ENCODE data around the gene FAAP20. TPM values are rescaled to one million over a fixed set of nuclear protein-coding genes. Genes with fewer than 3 reads are reported as not detected.

FAAP20 gene
- total and polyA plus RNA-seq, 2 donors (not counting 1 experiment from before 2014, with no cell fraction given) = 31.2 to 68.1 TPM

- H3K4me3 Mint-ChIP-seq = no peak overlapping the region
- no peak for DNase-seq
- no peaks in the 10 kb centered on the region for H4K20me1 ChIP-seq (ENCODE audit: control insufficient read depth, insufficient read depth, low read length, poor library complexity, severe bottlenecking)
- H3K4me1 ChIP-seq (ENCODE audit: control insufficient read depth in 2 of 2, insufficient read depth in 2 of 2, low read length in 2 of 2) = peaks cover 0 to 2% of the 10 kb centered on the region in 2 donors
- CTCF ChIA-PET = no interaction called here
- no peaks in the 10 kb centered on the region for H3K4me1 Mint-ChIP-seq
- no peak overlapping the region for H3K27ac Mint-ChIP-seq
- POLR2A ChIA-PET = no interaction called here
- WGBS (ENCODE audit: insufficient coverage) = 96% methylated on average over 18 of the region's 21 CpGs
- H3K9me3 Mint-ChIP-seq (ENCODE audit: insufficient read depth) = no peaks in the 10 kb centered on the region
- no peak for TF ChIP-seq EZH2 (IDR thresholded peaks at IDR 0.05; ENCODE audit: borderline replicate concordance, insufficient read depth, low read depth, low read length, poor library complexity, severe bottlenecking)
- TF ChIP-seq CTCF (IDR thresholded peaks at IDR 0.05) = no peak
- no peak overlapping the region for H3K27ac ChIP-seq (ENCODE audit: low read length in 2 of 2)
- no peak overlapping the region for H3K4me3 ChIP-seq (ENCODE audit: control extremely low read depth in 1 of 5, extremely low read depth in 1 of 5, insufficient read depth in 1 of 5, low read depth in 2 of 5, low read length in 4 of 5)
- intact Hi-C loops (cut with micrococcal nuclease) = no loop called here
- no peaks in the 10 kb centered on the region for H3K27me3 ChIP-seq (replicated peaks in 1 of 4; ENCODE audit: control extremely low read depth in 1 of 4, control insufficient read depth in 3 of 4, insufficient read depth in 4 of 4, low read length in 3 of 4)
- ATAC-seq (ENCODE audit: low read depth) = no peak
- no peaks in the 10 kb centered on the region for H3K27me3 Mint-ChIP-seq
- H3K9ac ChIP-seq (ENCODE audit: low read length) = no peak overlapping the region
- H2AFZ ChIP-seq (ENCODE audit: insufficient read depth, low read depth, low read length, poor library complexity, severe bottlenecking) = no peak overlapping the region
- H3K9me3 ChIP-seq (ENCODE audit: control extremely low read depth in 1 of 3, control insufficient read depth in 2 of 3, insufficient read depth in 1 of 3, low read length in 2 of 3) = no peaks in the 10 kb centered on the region
- H3K4me2 ChIP-seq (replicated peaks; ENCODE audit: low read depth, low read length, poor library complexity, severe bottlenecking) = no peak overlapping the region
- no peaks in the 10 kb centered on the region for H3K79me2 ChIP-seq (ENCODE audit: control insufficient read depth, insufficient read depth, low read length)
- H3K36me3 ChIP-seq (replicated peaks in 1 of 2; ENCODE audit: control extremely low read depth in 1 of 2, control insufficient read depth in 1 of 2, extremely low read depth in 1 of 2, insufficient read depth in 2 of 2, low read length in 1 of 2) = peaks cover 0 to 5% of the 10 kb centered on the region in 2 experiments
Observed at GRCh38 chr1:2154022-2154421, 40.5 kb downstream of the FAAP20 start.

- ATAC-seq (ENCODE audit: low read depth) = no peak
- H3K27me3 Mint-ChIP-seq = no peaks in the 10 kb centered on the region
- H4K20me1 ChIP-seq (ENCODE audit: control insufficient read depth, insufficient read depth, low read length, poor library complexity, severe bottlenecking) = no peaks in the 10 kb centered on the region
- H3K4me3 Mint-ChIP-seq = no peak overlapping the region
- 99% methylated on average over 11 of the region's 11 CpGs for WGBS (ENCODE audit: insufficient coverage)
- no peak for DNase-seq
- H3K27me3 ChIP-seq (replicated peaks in 1 of 4; ENCODE audit: control extremely low read depth in 1 of 4, control insufficient read depth in 3 of 4, insufficient read depth in 4 of 4, low read length in 3 of 4) = no peaks in the 10 kb centered on the region
- H3K9ac ChIP-seq (ENCODE audit: low read length) = no peak overlapping the region
- H3K36me3 ChIP-seq (replicated peaks in 1 of 2; ENCODE audit: control extremely low read depth in 1 of 2, control insufficient read depth in 1 of 2, extremely low read depth in 1 of 2, insufficient read depth in 2 of 2, low read length in 1 of 2) = peaks cover 0 to 5% of the 10 kb centered on the region in 2 experiments
- intact Hi-C loops (cut with micrococcal nuclease) = no loop called here
- no peaks in the 10 kb centered on the region for H3K79me2 ChIP-seq (ENCODE audit: control insufficient read depth, insufficient read depth, low read length)
- H3K27ac ChIP-seq (ENCODE audit: low read length in 2 of 2) = no peak overlapping the region
- no peak for TF ChIP-seq CTCF (IDR thresholded peaks at IDR 0.05)
- no peak for TF ChIP-seq EZH2 (IDR thresholded peaks at IDR 0.05; ENCODE audit: borderline replicate concordance, insufficient read depth, low read depth, low read length, poor library complexity, severe bottlenecking)
- POLR2A ChIA-PET = no interaction called here
- no peak overlapping the region for H3K27ac Mint-ChIP-seq
- H3K4me2 ChIP-seq (replicated peaks; ENCODE audit: low read depth, low read length, poor library complexity, severe bottlenecking) = no peak overlapping the region
- no peaks in the 10 kb centered on the region for H3K4me1 Mint-ChIP-seq
- no peaks in the 10 kb centered on the region for H3K9me3 Mint-ChIP-seq (ENCODE audit: insufficient read depth)
- H3K4me1 ChIP-seq (ENCODE audit: control insufficient read depth in 2 of 2, insufficient read depth in 2 of 2, low read length in 2 of 2) = peaks cover 8 to 11% of the 10 kb centered on the region in 2 donors
- CTCF ChIA-PET = no interaction called here
- H3K4me3 ChIP-seq (ENCODE audit: control extremely low read depth in 1 of 5, extremely low read depth in 1 of 5, insufficient read depth in 1 of 5, low read depth in 2 of 5, low read length in 4 of 5) = no peak overlapping the region
- no peak overlapping the region for H2AFZ ChIP-seq (ENCODE audit: insufficient read depth, low read depth, low read length, poor library complexity, severe bottlenecking)
- no peaks in the 10 kb centered on the region for H3K9me3 ChIP-seq (ENCODE audit: control extremely low read depth in 1 of 3, control insufficient read depth in 2 of 3, insufficient read depth in 1 of 3, low read length in 2 of 3)
Observed at GRCh38 chr1:2152954-2153353, 41.6 kb downstream of the FAAP20 start.

Data from B cell (primary cell).